ENCODE results near the gene IL25. TPM values are rescaled to one million over a fixed set of nuclear protein-coding genes. Genes with fewer than 3 reads are reported as not detected.

IL25 gene
- polyA plus RNA-seq, 1 of the 3 experiments (the other 2 are of a cell fraction), result not detected

GRCh38 chr14:23399136-23399535 lies 26.5 kb downstream of the IL25 start (continued):
- TF ChIP-seq PBX3 (IDR thresholded peaks at IDR 0.05), result no peak
- no peak for TF ChIP-seq USF2 (IDR thresholded peaks at IDR 0.05; ENCODE audit: borderline replicate concordance, low read depth, low read length)
- TF ChIP-seq MXI1 (IDR thresholded peaks at IDR 0.05; ENCODE audit: low read depth, low read length), result no peak
- TF ChIP-seq JUND (IDR thresholded peaks at IDR 0.05), result no peak
- TF ChIP-seq TAF1 (IDR thresholded peaks at IDR 0.05; ENCODE audit: borderline replicate concordance, low read depth, low read length), result no peak
- TF ChIP-seq FOSL2 (IDR thresholded peaks at IDR 0.05; ENCODE audit: borderline replicate concordance, low read depth), result no peak
- TF ChIP-seq ZBTB33 (IDR thresholded peaks at IDR 0.05; ENCODE audit: borderline replicate concordance, low read depth), result no peak

- Histone ChIP-seq H3K4me2 (no peak overlapping the region), H3K4me3 (ENCODE audit: low read depth in 2 of 2, low read length in 1 of 2) (no peak overlapping the region), H3K27me3 (ENCODE audit: insufficient read depth) (peaks cover 22% of the 10 kb centered on the region; the same call in 1 of the 2 replicates), H4K20me1 (ENCODE audit: insufficient read depth) (no peaks in the 10 kb centered on the region), H3F3A (replicated peaks; ENCODE audit: insufficient read depth) (no peaks in the 10 kb centered on the region), H3K79me2 (ENCODE audit: insufficient read depth) (no peaks in the 10 kb centered on the region), H3K9ac (no peak overlapping the region), H3K36me3 (replicated peaks in 1 of 2; ENCODE audit: control insufficient read depth in 1 of 2, insufficient read depth in 2 of 2, low read length in 1 of 2) (no peaks in the 10 kb centered on the region), H2AFZ (ENCODE audit: low read depth) (no peak overlapping the region), H3K9me3 (no peaks in the 10 kb centered on the region), H3K4me1 (ENCODE audit: control insufficient read depth in 1 of 2, insufficient read depth in 2 of 2, low read depth in 1 of 2, low read length in 1 of 2) (no peaks in the 10 kb centered on the region; a peak in 1 of 4 replicates), H3K27ac (ENCODE audit: low read depth in 2 of 2, low read length in 1 of 2) (no peak overlapping the region), H3K9me2 (no peaks in the 10 kb centered on the region)
- WGBS (ENCODE audit: low lambda C conversion rate), result 56% methylated on average over 4 of the region's 6 CpGs
- ChIA-PET CTCF (no interaction called here), POLR2A (no interaction called here)
- no peak for DNase-seq
- no peak for TF ChIP-seq GATA2 (CRISPR knock-in tag; IDR thresholded peaks at IDR 0.05)
- no peak for TF ChIP-seq RAD21 (IDR thresholded peaks at IDR 0.05; ENCODE audit: low read length)
- no peak for TF ChIP-seq EZH2phosphoT487 (IDR thresholded peaks at IDR 0.05; ENCODE audit: borderline replicate concordance, low read depth)
- TF ChIP-seq FOXJ3 (CRISPR knock-in tag; IDR thresholded peaks at IDR 0.05), result no peak
- no peak for TF ChIP-seq TCF12 (IDR thresholded peaks at IDR 0.05)
- no peak for TF ChIP-seq MXI1 (IDR thresholded peaks at IDR 0.05; ENCODE audit: low read depth, low read length)
- no peak for TF ChIP-seq PBX3 (IDR thresholded peaks at IDR 0.05)
- no peak for TF ChIP-seq YY1 (IDR thresholded peaks at IDR 0.05; ENCODE audit: low read depth)
- no peak for TF ChIP-seq JUND (IDR thresholded peaks at IDR 0.05)
- TF ChIP-seq MAX (IDR thresholded peaks at IDR 0.05; ENCODE audit: low read depth), result no peak
- no peak for TF ChIP-seq TEAD4 (IDR thresholded peaks at IDR 0.05; ENCODE audit: borderline replicate concordance, insufficient read depth)
- TF ChIP-seq CTCF (IDR thresholded peaks at IDR 0.05), result no peak
- TF ChIP-seq USF1 (IDR thresholded peaks at IDR 0.05; ENCODE audit: borderline replicate concordance, low read depth), result no peak
- no peak for TF ChIP-seq REST (IDR thresholded peaks at IDR 0.05; ENCODE audit: low read depth, low read length)
Measured at GRCh38 chr14:23399591-23399990, 27.0 kb downstream of the IL25 start.
